NCI-H1436 treated with DMSO at 0.1 percent for 48 hours (cell line): ENCODE results near the gene ACTR2.

Source experiments
- DNase-seq: peaks from one replicate; lab custom pipeline; 2025; lab: John Stamatoyannopoulos, UW

ACTR2 gene

DNA sequence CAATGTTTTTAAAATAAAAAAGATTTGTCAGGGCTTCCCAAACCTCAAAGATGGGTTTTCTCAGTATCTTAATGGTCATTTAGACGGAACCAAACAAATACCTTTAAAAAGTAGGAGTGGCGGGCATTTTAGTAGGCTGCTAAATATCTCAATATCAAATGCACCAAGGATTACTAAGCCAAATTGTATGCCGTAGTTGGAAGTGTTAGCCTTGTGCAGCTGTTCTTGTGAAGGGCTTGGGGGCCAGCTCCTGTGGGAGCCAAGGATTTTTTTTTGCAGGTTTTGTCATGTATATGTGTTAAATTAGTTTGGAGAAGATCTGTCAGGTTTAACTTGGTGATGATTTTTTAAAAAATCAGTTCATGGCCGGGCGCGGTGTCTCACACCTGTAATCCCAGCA is 52.1 kb downstream of the ACTR2 start:
- no peak for DNase-seq

GRCh38 chr2:65281627-65282351 is 54.2 kb downstream of the ACTR2 start:
- DNase-seq = no peak

DNA sequence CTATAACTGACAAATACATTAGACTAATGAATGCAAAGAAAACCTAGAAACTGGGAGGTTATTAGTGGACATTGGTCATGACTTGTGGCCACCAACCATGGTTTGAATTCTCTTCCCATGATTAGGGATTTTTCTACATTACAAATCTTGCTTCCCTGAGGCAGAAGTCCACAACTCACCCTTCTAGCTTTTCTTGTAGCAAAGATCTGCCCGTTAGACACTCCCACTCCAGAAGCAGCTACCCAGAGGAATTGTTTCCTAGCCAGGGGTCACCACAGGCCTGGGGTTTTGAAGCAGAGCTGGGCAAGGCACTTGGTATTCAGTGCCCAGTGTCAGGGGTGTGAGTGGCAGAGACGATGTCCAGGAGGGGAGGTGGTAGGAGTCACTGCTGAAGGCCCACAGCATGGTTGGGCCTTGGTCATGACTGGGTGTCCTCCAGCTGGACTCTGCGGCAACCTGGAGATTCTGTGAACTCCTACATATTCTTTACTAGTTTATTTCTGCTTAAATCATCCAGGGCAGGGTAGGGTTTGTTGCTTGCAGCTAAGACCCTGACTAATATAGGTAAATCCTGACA is 54.9 kb downstream of the ACTR2 start:
- no peak for DNase-seq

DNA sequence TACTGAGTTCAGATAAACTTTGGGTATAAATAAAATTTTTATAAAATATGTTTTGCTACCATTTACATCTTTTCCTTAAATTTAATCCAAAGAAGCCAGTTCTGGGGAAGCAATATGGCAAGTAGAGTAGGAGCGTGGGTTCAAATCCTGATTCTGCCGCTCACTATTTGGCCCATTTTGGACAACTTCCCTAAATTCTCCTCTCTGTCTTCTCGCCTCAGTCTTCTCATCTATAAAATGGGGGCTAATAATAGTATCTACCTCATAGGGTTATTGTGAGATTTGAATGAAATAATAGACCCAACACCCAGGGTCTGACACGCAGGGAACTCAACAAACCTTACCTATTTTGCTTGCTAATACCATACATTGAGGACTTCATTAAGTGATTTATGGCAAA is 59.7 kb downstream of the ACTR2 start:
- DNase-seq = no peak

DNA sequence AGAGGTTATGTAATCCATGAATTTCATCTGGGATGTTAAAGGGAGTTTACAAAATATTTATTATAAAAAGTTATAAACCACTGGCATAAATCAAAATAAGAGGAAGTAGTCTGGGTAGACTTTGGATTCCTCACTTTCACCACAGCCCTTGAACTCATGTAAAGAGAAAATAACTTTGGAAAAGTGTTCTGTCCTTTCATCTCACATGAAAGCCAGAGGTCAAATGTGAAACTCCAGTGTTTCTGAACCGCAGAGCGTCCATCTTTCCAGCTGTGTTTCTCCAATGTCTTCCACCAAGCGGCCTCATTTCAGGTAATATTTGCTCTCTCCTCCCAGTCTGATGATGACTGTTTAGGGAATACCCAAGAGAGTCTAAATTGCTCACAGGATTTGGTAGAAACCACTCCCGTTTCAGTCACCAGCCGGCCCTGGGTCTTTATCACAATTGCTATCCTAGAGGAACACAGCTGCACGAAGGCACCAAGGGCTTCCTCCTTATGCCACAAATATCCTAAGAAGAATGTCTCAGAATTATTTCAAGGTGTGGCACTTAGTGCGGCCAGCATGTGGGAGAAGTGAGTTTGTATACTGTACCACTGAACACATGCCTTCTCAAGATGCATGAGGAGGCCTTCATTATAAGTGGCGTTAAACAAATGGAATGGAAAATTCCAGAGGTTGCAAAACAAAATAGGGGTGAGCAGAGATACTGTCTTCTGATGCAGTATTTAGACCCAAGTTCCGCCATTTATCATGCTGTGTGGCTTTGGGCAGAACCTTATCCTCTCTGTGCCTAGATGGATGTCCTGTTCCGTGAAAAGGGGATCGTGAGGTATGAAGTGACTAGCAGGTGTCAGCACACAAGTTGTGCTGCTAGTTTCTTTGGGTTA is 63.8 kb downstream of the ACTR2 start:
- no peak for DNase-seq

GRCh38 chr2:65292106-65292400 is 64.4 kb downstream of the ACTR2 start:
- DNase-seq = no peak

GRCh38 chr2:65292461-65293011 is 64.9 kb downstream of the ACTR2 start:
- no peak for DNase-seq

- no peak for DNase-seq
Observed at GRCh38 chr2:65293376-65293775, 65.7 kb downstream of the ACTR2 start.

DNA sequence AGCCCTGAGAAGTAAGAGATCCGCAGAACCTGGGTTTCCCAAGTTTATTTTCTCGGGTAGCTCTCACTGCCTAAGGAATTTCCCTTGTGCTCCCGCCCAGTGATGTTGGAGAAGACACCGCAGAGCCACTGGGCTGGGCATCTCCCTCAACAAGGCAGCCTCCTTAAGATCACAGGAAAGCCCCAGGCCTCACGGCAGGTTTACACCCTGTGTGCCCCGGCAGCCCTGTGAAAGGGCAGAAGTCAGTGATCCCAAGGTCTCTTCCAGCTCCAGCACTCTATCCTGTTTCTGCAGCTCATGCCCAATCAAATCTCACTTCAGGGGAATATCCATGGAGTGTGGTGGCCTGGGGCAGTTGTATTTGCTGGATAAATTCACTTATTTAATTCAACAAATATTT is 66.5 kb downstream of the ACTR2 start:
- DNase-seq = no peak

DNA sequence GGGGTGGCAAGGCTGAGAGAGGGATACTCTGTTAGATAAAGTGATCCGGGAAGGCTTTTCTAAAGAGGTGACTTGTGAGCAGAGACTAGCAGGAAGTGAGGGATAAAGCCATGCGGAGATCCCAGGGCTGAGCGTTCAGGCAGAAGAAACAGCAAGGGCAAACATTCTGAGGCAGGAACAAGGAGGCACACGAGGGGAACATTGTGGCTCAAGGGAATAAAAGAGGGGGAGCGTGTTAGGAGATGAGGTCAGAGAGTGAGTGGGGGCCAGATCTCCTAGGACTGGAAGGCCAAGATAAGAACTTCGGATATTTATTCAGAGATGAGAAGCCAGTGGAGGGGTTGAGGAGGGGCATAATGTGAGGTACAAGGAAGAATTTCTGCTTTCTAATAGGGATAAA is 67.1 kb downstream of the ACTR2 start:
- no peak for DNase-seq

GRCh38 chr2:65296971-65297370 is 69.3 kb downstream of the ACTR2 start:
- DNase-seq = no peak

DNA sequence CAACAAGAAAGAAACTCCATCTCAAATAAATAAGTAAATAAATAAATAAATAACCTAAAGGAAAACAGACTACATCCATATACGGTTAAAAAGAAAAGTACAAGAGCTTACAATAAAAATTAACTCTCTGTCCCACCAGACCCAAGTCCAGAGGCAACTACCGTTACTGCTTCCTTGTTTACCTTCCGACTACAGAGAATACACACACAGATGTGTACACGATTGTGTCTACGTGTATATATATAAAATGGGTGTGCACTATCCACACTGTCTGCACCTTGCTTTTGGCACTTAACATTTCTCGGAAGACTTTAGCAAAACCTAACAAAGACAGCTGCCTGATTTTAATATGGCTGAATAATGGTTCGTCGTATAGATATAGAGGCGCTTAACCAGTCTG is 69.9 kb downstream of the ACTR2 start:
- no peak for DNase-seq

GRCh38 chr2:65298089-65298488 is 70.5 kb downstream of the ACTR2 start:
- DNase-seq = no peak

DNA sequence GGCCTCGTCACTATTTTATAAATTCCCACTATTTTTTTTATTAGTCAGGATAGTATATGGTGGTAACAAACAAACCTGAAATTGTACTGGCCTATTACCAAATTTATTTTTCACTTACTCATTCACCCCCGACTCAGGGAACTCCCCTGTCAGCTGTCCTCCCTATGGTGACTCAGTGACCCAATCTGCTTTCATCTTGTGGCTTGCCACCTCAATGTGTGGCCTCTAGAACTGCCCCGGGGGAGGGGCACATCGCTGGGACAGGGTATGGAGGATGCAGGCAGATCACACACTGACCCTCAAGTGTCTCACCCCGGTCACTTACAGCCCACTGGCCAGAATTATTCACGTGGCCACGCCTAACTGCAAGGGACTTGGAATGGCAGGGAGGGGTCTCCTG is 71.6 kb downstream of the ACTR2 start:
- DNase-seq = no peak

GRCh38 chr2:65300134-65300760 is 72.6 kb downstream of the ACTR2 start:
- DNase-seq = no peak

- DNase-seq = no peak
Observed at GRCh38 chr2:65300761-65301711, 73.4 kb downstream of the ACTR2 start.

DNA sequence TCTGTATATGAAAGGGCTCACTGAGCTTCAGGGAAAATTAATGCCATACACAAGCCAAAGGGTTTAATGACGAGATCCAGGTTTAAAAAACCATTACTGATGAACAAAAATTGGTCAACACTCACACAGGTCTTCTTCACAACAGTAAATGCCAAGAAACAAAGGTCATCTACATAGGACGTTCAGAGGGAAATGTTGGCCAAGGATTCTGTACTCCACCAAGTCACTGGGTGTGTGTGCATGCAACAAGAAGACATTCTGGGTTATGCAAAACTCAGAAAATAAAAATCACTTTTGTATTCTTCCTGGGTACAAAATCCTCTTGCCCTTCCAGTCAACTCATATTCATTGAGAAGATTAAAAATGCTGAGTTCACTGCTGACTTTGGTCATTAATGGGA is 78.3 kb downstream of the ACTR2 start:
- DNase-seq = no peak

DNA sequence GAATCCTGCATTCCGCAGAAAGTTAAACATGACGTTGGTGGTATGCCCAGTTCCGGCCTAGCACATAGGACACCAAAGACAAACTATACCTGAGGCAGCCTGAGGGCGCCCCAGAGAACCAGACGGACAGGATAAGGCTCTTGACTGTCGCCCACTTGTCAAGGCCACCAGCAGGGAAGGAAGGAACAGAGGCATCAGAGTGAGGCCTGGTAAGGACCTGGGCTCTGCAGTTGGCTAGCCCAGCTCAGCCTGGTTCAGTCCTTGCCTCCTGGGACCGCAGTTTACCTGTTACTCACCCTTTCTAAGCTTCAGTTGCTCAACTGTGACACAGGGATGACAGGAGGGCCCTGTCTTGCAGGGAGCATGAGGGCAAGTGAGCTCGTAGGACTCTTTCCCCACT is 82.1 kb downstream of the ACTR2 start:
- DNase-seq = no peak

DNA sequence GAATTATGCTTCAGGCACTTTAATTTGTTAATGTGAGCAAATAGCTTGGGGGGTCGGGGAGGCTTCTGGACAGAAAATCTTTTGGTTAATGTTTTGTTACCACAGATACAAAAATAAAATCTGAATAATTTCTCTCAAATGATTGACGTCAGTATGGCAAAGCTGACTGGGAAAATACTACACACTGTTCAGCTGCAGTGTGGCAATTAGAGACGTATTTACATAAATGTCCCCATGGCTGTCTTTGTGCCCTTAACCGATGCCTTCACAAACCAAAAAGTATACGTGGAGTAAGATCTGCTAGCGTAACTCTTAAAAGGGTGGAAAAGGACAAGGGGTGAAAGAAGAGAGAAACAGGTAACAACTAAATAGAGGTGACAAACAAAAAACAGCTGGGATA is 83.4 kb downstream of the ACTR2 start:
- no peak for DNase-seq

- no peak for DNase-seq
Observed at GRCh38 chr2:65311596-65311995, 84.0 kb downstream of the ACTR2 start.
